Neural progenitor cell (in vitro differentiated cells): ENCODE measurements around the gene KRT82. TPM values are rescaled to one million over a fixed set of nuclear protein-coding genes. Genes with fewer than 3 reads are reported as not detected.

Source experiments
- DNase-seq: peaks from one replicate; pipeline ENCODE4 v3.0.0-alpha.2; 2016; ENCODE audit warnings: low spot score
- H2AFZ ChIP-seq: fragments of 200-600 bp; sonication (generic); replicated peaks from 2 replicates; pipeline ENCODE4 v1.6.1; 2016; ENCODE audit warnings: antibody characterized with exemption
- H3F3A ChIP-seq: fragments of 200-600 bp; sonication (generic); 2 replicates; pipeline ENCODE4 v1.6.1; 2016; ENCODE audit warnings: antibody characterized with exemption, low read depth
- H3K27ac ChIP-seq: fragments of 200-600 bp; sonication (generic); 2 replicates; pipeline ENCODE4 v1.5.1; 2016; ENCODE audit warnings: mild to moderate bottlenecking
- H3K27me3 ChIP-seq: fragments of 200-600 bp; sonication (generic); 2 replicates; pipeline ENCODE4 v1.6.1; 2016; ENCODE audit warnings: mild to moderate bottlenecking, moderate library complexity
- H3K36me3 ChIP-seq: fragments of 200-600 bp; sonication (generic); 2 replicates; pipeline ENCODE4 v1.5.1; 2016
- H3K4me1 ChIP-seq: fragments of 200-600 bp; sonication (generic); 2 replicates; pipeline ENCODE4 v1.6.1; 2016; ENCODE audit warnings: mixed run types
- H3K4me2 ChIP-seq: fragments of 200-600 bp; sonication (generic); 2 replicates; pipeline ENCODE4 v1.6.1; 2016
- H3K4me3 ChIP-seq: fragments of 200-600 bp; sonication (generic); 2 replicates; pipeline ENCODE4 v1.5.1; 2016
- H3K79me2 ChIP-seq: fragments of 200-600 bp; sonication (generic); 2 replicates; pipeline ENCODE4 v1.6.1; 2016; ENCODE audit warnings: low read depth
- H3K9ac ChIP-seq: fragments of 200-600 bp; sonication (generic); 2 replicates; pipeline ENCODE4 v1.6.1; 2016
- H3K9me3 ChIP-seq: fragments of 200-600 bp; sonication (generic); 2 replicates; pipeline ENCODE4 v1.5.1; 2016; ENCODE audit warnings: low read depth
- H4K20me1 ChIP-seq: fragments of 200-600 bp; sonication (generic); 2 replicates; pipeline ENCODE4 v1.6.1; 2016; ENCODE audit warnings: low read depth
- H3K27ac Mint-ChIP-seq: 3 replicates; pipeline ENCODE4 v1.8.0; 2021; ENCODE audit warnings: mixed read lengths
- H3K27me3 Mint-ChIP-seq: 2 replicates; pipeline ENCODE4 v1.8.0; 2022; ENCODE audit warnings: low read depth, mild to moderate bottlenecking, inconsistent platforms, moderate library complexity, mixed read lengths; ENCODE audit not compliant: insufficient read depth
- H3K36me3 Mint-ChIP-seq: 3 replicates; pipeline ENCODE4 v1.8.0; 2021; ENCODE audit warnings: mixed read lengths
- H3K4me1 Mint-ChIP-seq: 3 replicates; pipeline ENCODE4 v1.8.0; 2021; ENCODE audit warnings: mixed read lengths
- H3K4me3 Mint-ChIP-seq: 3 replicates; pipeline ENCODE4 v1.8.0; 2021; ENCODE audit warnings: mild to moderate bottlenecking, moderate library complexity, mixed read lengths
- H3K9me3 Mint-ChIP-seq: 3 replicates; pipeline ENCODE4 v1.8.0; 2020; ENCODE audit warnings: mixed read lengths
- CTCF ChIP-seq: fragments of 200-600 bp; sonication (generic); IDR thresholded peaks from 2 replicates; pipeline ENCODE4 v1.5.1; 2017; ENCODE audit warnings: antibody characterized with exemption, mild to moderate bottlenecking
- EZH2 ChIP-seq: fragments of 200-600 bp; sonication (generic); IDR thresholded peaks from 2 replicates; pipeline ENCODE4 v1.6.1; 2017; ENCODE audit warnings: antibody characterized with exemption, mild to moderate bottlenecking, moderate library complexity
- EZH2phosphoT487 ChIP-seq: fragments of 200-600 bp; sonication (generic); IDR thresholded peaks from 2 replicates; pipeline ENCODE4 v1.6.1; 2017; ENCODE audit warnings: antibody characterized with exemption
- total RNA-seq: library from RNA; depleted of rRNA; stranded (reverse); fragments of >200 nt; gene quantifications from 2 replicates; pipeline ENCODE4 v1.2.3, GENCODE V29; 2015; ENCODE audit warnings: low replicate concordance

KRT82 gene
- total RNA-seq, 1 donor from 2014 or later, result not detected

- Mint-ChIP-seq H3K27ac (no peak overlapping the region), H3K9me3 (no peaks in the 10 kb centered on the region), H3K4me1 (peaks cover 9% of the 10 kb centered on the region), H3K27me3 (peaks cover 6% of the 10 kb centered on the region), H3K36me3 (no peaks in the 10 kb centered on the region), H3K4me3 (no peak overlapping the region)
- Histone ChIP-seq H3K9me3 (no peaks in the 10 kb centered on the region), H3K79me2 (no peaks in the 10 kb centered on the region), H3F3A (no peaks in the 10 kb centered on the region), H3K36me3 (no peaks in the 10 kb centered on the region), H3K27me3 (no peaks in the 10 kb centered on the region), H3K9ac (no peak overlapping the region), H3K27ac (no peak overlapping the region), H3K4me1 (peaks cover 9% of the 10 kb centered on the region), H3K4me3 (no peak overlapping the region), H4K20me1 (no peaks in the 10 kb centered on the region), H2AFZ (no peak overlapping the region), H3K4me2 (no peak overlapping the region)
- DNase-seq, result no peak
- TF ChIP-seq EZH2phosphoT487 (no peak), CTCF (no peak), EZH2 (no peak)
Measured at GRCh38 chr12:52418576-52419110, 12.5 kb upstream of the KRT82 start.

DNA sequence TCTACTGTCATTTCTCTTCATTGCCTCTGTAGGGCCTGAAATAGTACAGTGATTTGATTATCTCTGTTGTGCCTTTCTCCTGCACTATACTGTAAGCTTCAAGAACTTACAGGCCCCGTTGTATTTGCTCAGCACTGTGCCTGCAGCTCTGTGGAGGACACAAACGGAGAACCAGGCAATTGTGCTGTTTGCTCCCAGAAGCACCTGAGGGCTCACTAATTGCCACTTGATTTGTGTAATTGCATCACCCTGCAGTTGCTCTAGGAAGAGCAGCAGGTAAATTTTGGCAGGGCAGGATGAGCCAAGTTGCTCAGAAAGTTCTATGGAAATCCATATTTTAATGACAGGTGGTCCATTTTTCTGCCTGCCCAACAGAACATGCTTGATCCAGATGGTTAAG, 11.6 kb upstream of the KRT82 start:
- no peak overlapping the region for H3K4me3 ChIP-seq
- H3K79me2 ChIP-seq, result no peaks in the 10 kb centered on the region
- no peak overlapping the region for H2AFZ ChIP-seq
- no peaks in the 10 kb centered on the region for H3K9me3 Mint-ChIP-seq
- H3K9me3 ChIP-seq, result no peaks in the 10 kb centered on the region
- no peak overlapping the region for H3K9ac ChIP-seq
- peaks cover 2% of the 10 kb centered on the region for H3K27me3 Mint-ChIP-seq
- H4K20me1 ChIP-seq, result no peaks in the 10 kb centered on the region
- no peaks in the 10 kb centered on the region for H3K36me3 Mint-ChIP-seq
- H3K36me3 ChIP-seq, result no peaks in the 10 kb centered on the region
- no peak for DNase-seq
- no peak overlapping the region for H3K4me3 Mint-ChIP-seq
- peaks cover 16% of the 10 kb centered on the region for H3K4me1 Mint-ChIP-seq
- H3K4me2 ChIP-seq, result no peak overlapping the region
- no peaks in the 10 kb centered on the region for H3F3A ChIP-seq
- no peak overlapping the region for H3K27ac Mint-ChIP-seq
- TF ChIP-seq CTCF (no peak), EZH2 (no peak), EZH2phosphoT487 (no peak)
- H3K27me3 ChIP-seq, result no peaks in the 10 kb centered on the region
- H3K27ac ChIP-seq, result no peak overlapping the region
- H3K4me1 ChIP-seq, result peaks cover under 1% of the 10 kb centered on the region

- Histone ChIP-seq H3K27me3 (no peaks in the 10 kb centered on the region), H4K20me1 (no peaks in the 10 kb centered on the region), H3F3A (no peaks in the 10 kb centered on the region), H3K4me1 (no peaks in the 10 kb centered on the region), H3K79me2 (no peaks in the 10 kb centered on the region), H3K4me2 (no peak overlapping the region), H3K9me3 (no peaks in the 10 kb centered on the region), H3K27ac (no peak overlapping the region), H3K36me3 (no peaks in the 10 kb centered on the region), H3K9ac (no peak overlapping the region), H2AFZ (no peak overlapping the region), H3K4me3 (no peak overlapping the region)
- TF ChIP-seq EZH2phosphoT487 (no peak), EZH2 (no peak), CTCF (no peak)
- Mint-ChIP-seq H3K4me3 (no peak overlapping the region), H3K4me1 (peaks cover 20% of the 10 kb centered on the region), H3K36me3 (no peaks in the 10 kb centered on the region), H3K27me3 (peaks cover 2% of the 10 kb centered on the region), H3K27ac (no peak overlapping the region), H3K9me3 (no peaks in the 10 kb centered on the region)
- no peak for DNase-seq
Measured at GRCh38 chr12:52416795-52417194, 10.7 kb upstream of the KRT82 start.
